ENCODE results near the gene PARP3. TPM values are rescaled to one million over a fixed set of nuclear protein-coding genes. Genes with fewer than 3 reads are reported as not detected.

PARP3 gene
- total RNA-seq, 1 experiment from 2014 or later = 6.4 TPM

GRCh38 chr3:51995346-51996163 lies 53.4 kb downstream of the PARP3 start, which contains the start of gene RPL29:
RPL29 (minus strand) TSS chr3:51995895; CDS start chr3:51995461, 434 bp downstream.
- in situ Hi-C loops (cut with HindIII; ENCODE audit: low sequenced_read_pairs) = no loop called here

DNA sequence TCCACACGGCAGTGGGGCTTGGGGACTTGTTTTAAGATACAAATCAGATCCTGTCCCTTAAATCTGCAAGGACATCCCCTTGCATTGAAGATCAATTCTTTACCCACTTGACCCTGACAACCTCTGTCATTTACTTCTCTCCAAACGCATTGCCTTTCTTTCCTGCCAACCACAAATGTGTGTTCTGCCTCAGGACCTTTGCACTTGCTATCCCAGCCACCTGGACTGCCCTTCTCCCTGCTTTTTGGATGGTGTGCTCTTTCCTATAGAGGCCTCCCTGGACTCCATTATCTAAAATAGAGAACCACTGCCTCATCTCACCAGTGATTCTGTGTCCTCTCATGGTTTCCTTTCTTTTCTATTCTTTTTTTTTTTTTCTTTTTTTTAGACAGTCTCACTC lies 55.0 kb downstream of the PARP3 start:
- in situ Hi-C loops (cut with HindIII; ENCODE audit: low sequenced_read_pairs) = no loop called here
- DNase-seq (ENCODE audit: low spot score) = no peak

More at GRCh38 chr3:51995346-51996163, 53.4 kb downstream of the PARP3 start, which contains the start of gene RPL29:
- peak; percentile 94 for DNase-seq (ENCODE audit: low spot score)

DNA sequence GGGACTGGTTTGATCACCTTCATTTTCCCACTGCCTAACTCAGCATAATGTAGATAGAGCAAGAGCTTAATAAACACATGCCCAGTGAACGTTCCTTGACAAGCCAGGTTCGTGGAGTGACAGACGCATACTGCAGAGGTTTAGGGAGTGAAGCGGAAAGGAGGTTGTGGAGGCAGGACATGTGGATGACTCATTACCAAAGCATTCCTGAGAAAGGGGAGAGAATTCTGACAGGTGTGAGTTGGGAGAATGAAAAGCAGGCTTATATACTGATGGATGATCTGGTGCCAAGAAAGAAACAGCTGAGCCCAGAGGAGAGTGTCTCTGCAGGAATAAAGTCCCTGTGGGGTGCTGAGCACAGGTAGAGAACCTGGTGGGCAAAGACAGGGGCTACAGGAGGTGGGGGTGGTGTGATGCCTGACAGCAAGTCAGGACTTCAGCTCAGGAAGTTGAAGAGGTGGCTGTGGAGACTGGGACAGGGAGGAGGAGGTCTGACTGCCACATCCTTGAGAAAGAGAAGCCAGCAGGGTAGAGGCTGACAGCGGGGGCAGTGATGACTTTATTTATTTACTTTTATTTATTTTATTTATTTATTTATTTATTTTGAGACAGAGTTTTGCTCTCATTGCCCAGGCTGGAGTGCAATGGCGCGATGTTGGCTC lies 55.9 kb downstream of the PARP3 start:
- no peak for DNase-seq (ENCODE audit: low spot score)
- in situ Hi-C loops (cut with HindIII; ENCODE audit: low sequenced_read_pairs) = no loop called here

Other genes starting within 250 kb of the PARP3 start
- under 0.01 TPM in 1 of 2 replicates, not detected in the other for gene GRM2, start 235.3 kb upstream of the PARP3 start, total RNA-seq (2014; rRNA removed; shearing (Covaris generic))
- not detected in 2 replicates for gene IQCF6, start 163.1 kb upstream of the PARP3 start, total RNA-seq (2014; rRNA removed; shearing (Covaris generic))
- not detected in 2 replicates for gene IQCF2, start 80.7 kb upstream of the PARP3 start, total RNA-seq (2014; rRNA removed; shearing (Covaris generic))
- gene IQCF5, start 66.8 kb upstream of the PARP3 start, total RNA-seq (2014; rRNA removed; shearing (Covaris generic)) = not detected in 2 replicates
- not detected in 2 replicates for gene IQCF1, start 39.0 kb upstream of the PARP3 start, total RNA-seq (2014; rRNA removed; shearing (Covaris generic))
- 80.6 and 87.0 TPM in 2 replicates for gene RRP9, start 459 bp upstream of the PARP3 start, total RNA-seq (2014; rRNA removed; shearing (Covaris generic))
- not detected in 2 replicates for gene GPR62, start 13.0 kb downstream of the PARP3 start, total RNA-seq (2014; rRNA removed; shearing (Covaris generic))
- gene PCBP4, start 25.1 kb downstream of the PARP3 start, total RNA-seq (2014; rRNA removed; shearing (Covaris generic)) = 57.1 and 80.7 TPM in 2 replicates
- 6.5 and 9.9 TPM in 2 replicates for gene ABHD14B, start 31.7 kb downstream of the PARP3 start, total RNA-seq (2014; rRNA removed; shearing (Covaris generic))
- gene ABHD14A, start 32.7 kb downstream of the PARP3 start, total RNA-seq (2014; rRNA removed; shearing (Covaris generic)) = 14.8 and 26.8 TPM in 2 replicates
- 103 and 242 TPM in 2 replicates for gene ACY1, start 41.2 kb downstream of the PARP3 start, total RNA-seq (2014; rRNA removed; shearing (Covaris generic))
- gene RPL29, start 53.5 kb downstream of the PARP3 start, total RNA-seq (2014; rRNA removed; shearing (Covaris generic)) = 2,209 and 2,228 TPM in 2 replicates
- 14.6 and 16.8 TPM in 2 replicates for gene DUSP7, start 114.2 kb downstream of the PARP3 start, total RNA-seq (2014; rRNA removed; shearing (Covaris generic))
- 22.8 and 32.2 TPM in 2 replicates for gene POC1A, start 212.1 kb downstream of the PARP3 start, total RNA-seq (2014; rRNA removed; shearing (Covaris generic))

Data from G401 (cell line).